Measurements from ENCODE around the gene AHRR.
A peak's percentile ranks its signal among the peaks of the same experiment; 100 is the strongest.
"Not testable (repeated sequence)": the region's sequence is repeated elsewhere in the genome, so short reads cannot be mapped to it uniquely, and the experiment has no call there.

The AHRR gene

DNA sequence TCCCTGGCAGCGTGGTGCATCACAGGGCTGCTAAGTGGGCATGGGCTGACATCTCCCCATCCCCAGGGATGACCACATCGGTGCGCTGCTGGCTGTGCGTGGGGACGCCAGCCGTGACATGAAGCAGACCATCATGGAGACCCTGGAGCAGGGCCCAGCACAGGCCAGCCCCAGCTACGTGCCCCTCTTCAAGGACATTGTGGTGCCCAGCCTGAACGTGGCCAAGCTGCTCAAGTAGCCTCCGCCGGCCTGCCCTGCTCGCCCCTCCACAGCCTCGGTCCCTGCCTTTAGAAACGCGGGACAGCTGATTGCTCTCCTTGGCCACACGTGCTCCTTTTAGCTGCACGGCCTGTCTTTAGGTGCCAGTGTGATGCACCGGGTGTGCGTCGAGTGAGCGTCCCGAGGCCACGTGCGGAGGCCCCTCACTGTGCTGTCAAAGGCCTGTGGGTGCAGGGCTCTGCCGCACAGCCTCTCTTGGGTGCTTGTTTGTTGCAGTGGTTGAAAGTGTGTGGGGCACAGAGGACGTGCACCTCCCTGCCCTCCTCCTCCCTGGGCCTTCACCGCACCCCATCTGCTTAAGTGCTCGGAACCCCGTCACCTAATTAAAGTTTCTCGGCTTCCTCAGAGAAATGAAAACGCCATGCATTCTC lies 145.3 kb downstream of the AHRR start:
- in situ Hi-C loops (cut with HindIII; ENCODE audit: low pct_ligation_motif_present, low pct_unique_long_range_greater_than_20kb, low sequenced_read_pairs), result no loop called here

GRCh38 chr5:468401-468800 lies 146.9 kb downstream of the AHRR start:
- no peak for DNase-seq
- in situ Hi-C loops (cut with HindIII; ENCODE audit: low pct_ligation_motif_present, low pct_unique_long_range_greater_than_20kb, low sequenced_read_pairs), result no loop called here

More for the DNA sequence above, 145.3 kb downstream of the AHRR start:
- DNase-seq, result no peak

GRCh38 chr5:469752-470483 lies 148.4 kb downstream of the AHRR start:
- in situ Hi-C loops (cut with HindIII; ENCODE audit: low pct_ligation_motif_present, low pct_unique_long_range_greater_than_20kb, low sequenced_read_pairs), result no loop called here
- DNase-seq, result no peak

- DNase-seq, result no peak
- in situ Hi-C loops (cut with HindIII; ENCODE audit: low pct_ligation_motif_present, low pct_unique_long_range_greater_than_20kb, low sequenced_read_pairs), result no loop called here
These were observed 149.6 kb downstream of the AHRR start for GRCh38 chr5:470961-471749.

GRCh38 chr5:471750-472058 lies 150.2 kb downstream of the AHRR start:
- DNase-seq, result no peak
- in situ Hi-C loops (cut with HindIII; ENCODE audit: low pct_ligation_motif_present, low pct_unique_long_range_greater_than_20kb, low sequenced_read_pairs), result no loop called here

- in situ Hi-C loops (cut with HindIII; ENCODE audit: low pct_ligation_motif_present, low pct_unique_long_range_greater_than_20kb, low sequenced_read_pairs), result no loop called here
- no peak for DNase-seq
These were observed 150.7 kb downstream of the AHRR start for GRCh38 chr5:472076-472655.

- DNase-seq, result peak; percentile 79
- in situ Hi-C loops (cut with HindIII; ENCODE audit: low pct_ligation_motif_present, low pct_unique_long_range_greater_than_20kb, low sequenced_read_pairs), result no loop called here
These were observed 151.4 kb downstream of the AHRR start for GRCh38 chr5:472656-473550.

DNA sequence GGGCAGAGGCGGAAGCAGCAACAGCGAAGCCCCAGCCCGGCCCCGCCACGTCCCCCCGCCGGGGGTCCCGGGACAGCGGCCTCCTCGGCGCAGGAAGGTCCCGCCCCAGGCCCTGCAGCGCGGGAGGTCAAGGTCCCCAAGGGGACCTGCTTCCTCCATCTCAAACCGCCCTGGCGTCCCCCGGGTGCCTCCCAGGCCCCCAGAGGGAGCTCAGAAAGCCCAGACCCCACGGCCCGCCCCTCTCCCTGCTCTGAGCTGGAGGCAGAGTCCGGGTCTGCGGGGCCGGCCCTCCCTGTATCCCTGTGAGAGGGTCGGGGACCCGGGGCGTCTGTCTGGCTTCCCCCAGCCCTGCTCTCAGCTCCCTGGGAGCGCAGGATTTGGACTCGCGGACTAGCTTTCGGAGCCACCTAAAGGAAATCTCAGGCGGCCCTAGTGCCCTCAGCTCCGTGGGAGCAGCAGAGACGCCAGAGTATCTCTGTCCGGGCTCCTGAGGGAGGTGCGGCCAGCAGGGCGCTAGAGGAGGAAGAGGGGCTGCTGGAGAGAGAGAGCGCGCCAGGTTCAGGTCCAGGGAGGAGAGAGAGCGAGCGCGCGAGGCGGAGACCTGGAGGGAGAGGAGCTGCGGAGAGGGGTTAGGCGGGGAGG lies 152.2 kb downstream of the AHRR start:
- DNase-seq, result peak; percentile 35

DNA sequence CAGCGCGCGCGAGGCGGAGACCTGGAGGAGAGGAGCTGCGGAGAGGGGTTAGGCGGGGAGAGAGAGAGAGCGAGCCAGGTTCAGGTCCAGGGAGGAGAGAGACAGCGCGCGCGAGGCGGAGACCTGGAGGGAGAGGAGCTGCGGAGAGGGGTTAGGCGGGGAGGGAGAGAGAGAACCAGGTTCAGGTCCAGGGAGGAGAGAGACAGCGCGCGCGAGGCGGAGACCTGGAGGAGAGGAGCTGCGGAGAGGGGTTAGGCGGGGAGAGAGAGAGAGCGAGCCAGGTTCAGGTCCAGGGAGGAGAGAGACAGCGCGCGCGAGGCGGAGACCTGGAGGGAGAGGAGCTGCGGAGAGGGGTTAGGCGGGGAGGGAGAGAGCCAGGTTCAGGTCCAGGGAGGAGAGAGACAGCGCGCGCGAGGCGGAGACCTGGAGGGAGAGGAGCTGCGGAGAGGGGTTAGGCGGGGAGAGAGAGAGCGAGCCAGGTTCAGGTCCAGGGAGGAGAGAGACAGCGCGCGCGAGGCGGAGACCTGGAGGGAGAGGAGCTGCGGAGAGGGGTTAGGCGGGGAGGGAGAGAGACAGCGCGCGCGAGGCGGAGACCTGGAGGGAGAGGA lies 152.8 kb downstream of the AHRR start:
- DNase-seq; in situ Hi-C loops (cut with HindIII; ENCODE audit: low pct_ligation_motif_present, low pct_unique_long_range_greater_than_20kb, low sequenced_read_pairs): not testable (repeated sequence)

More for the DNA sequence above, 152.2 kb downstream of the AHRR start:
- in situ Hi-C loops (cut with HindIII; ENCODE audit: low pct_ligation_motif_present, low pct_unique_long_range_greater_than_20kb, low sequenced_read_pairs), result no loop called here

GRCh38 chr5:474840-475661 lies 153.5 kb downstream of the AHRR start:
- in situ Hi-C loops (cut with HindIII; ENCODE audit: low pct_ligation_motif_present, low pct_unique_long_range_greater_than_20kb, low sequenced_read_pairs), result no loop called here
- no peak for DNase-seq

DNA sequence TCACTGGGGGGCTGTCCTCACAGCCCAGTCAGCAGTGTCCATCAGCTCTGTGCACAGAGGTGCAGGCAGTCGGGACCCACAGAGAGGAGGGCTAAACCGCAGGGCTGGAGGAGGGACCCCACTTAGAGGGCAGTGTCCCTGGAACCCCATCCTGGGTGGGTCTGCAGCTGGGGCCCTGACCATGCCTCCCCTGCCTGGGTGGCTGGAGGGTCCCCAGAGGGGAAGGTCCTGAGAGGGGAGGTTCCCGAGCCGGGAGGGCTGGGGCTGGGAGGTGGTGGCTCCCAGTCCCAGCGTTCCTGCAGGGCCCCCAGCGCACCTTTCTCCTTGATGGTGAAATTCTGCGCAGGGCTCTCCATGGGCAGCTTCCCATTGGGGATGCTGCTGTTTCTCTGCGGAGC lies 154.2 kb downstream of the AHRR start:
- no peak for DNase-seq
- in situ Hi-C loops (cut with HindIII; ENCODE audit: low pct_ligation_motif_present, low pct_unique_long_range_greater_than_20kb, low sequenced_read_pairs), result no loop called here

- no peak for DNase-seq
- in situ Hi-C loops (cut with HindIII; ENCODE audit: low pct_ligation_motif_present, low pct_unique_long_range_greater_than_20kb, low sequenced_read_pairs), result no loop called here
These were observed 154.7 kb downstream of the AHRR start for GRCh38 chr5:476102-476813.

DNA sequence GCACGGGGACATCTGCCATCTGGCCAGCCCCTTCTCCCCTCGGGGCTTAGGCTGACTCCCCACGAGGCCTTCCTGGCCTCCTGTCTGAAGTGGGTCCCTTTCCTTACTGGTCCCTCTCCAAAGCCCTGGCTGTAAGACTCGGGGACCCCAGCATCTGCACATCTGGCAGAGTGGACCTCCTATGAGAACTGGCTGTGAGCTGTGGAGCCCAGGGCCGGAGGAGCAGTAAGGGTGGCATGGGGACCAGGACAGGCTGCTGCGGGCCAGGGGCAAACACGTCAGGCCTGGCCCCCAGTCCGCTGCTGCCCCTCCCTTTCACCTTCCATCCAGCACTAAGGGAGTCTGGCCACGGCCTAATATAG lies 155.3 kb downstream of the AHRR start:
- in situ Hi-C loops (cut with HindIII; ENCODE audit: low pct_ligation_motif_present, low pct_unique_long_range_greater_than_20kb, low sequenced_read_pairs), result no loop called here

DNA sequence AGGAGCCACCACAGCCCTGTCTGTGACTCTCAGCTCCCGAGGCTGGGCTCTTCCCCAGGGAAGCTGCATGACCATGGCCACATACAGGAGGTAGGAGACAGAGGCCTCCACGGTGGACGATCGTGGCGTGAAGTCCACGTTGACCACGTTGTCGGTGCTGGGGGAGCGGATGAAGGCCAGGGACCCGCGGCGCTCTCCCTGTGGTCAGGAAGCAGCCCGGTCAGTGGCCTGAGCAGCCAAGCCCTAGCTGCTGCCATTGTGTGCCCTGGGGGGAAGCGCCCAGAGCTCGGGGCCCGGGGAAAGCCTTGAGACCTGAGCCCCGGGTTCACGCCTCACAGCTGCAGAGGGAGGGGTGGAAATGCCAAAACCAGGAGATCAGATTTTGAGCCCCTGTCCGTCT lies 155.7 kb downstream of the AHRR start:
- DNase-seq, result no peak
- in situ Hi-C loops (cut with HindIII; ENCODE audit: low pct_ligation_motif_present, low pct_unique_long_range_greater_than_20kb, low sequenced_read_pairs), result no loop called here

More for the DNA sequence above, 155.3 kb downstream of the AHRR start:
- no peak for DNase-seq

DNA sequence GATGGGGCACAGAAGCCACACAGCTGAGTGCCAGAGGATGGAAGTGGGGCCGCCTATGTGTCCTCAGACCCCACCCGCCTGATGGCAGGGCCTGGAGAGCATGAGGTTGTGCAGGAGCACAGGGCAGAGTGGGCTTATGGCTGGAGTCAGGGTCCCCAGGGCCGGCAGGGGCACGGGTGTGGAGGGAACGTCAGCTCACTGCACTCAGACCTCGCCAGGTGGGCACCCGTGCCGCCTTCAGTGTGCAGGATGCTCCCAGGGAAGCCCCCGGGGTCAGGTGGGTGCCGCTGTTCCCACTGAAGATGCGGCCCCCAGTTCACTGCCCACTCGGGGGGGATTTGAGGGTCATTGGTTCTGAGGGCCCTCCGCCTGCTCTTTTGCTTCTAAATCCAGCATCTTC lies 156.4 kb downstream of the AHRR start:
- in situ Hi-C loops (cut with HindIII; ENCODE audit: low pct_ligation_motif_present, low pct_unique_long_range_greater_than_20kb, low sequenced_read_pairs), result no loop called here
- no peak for DNase-seq

DNA sequence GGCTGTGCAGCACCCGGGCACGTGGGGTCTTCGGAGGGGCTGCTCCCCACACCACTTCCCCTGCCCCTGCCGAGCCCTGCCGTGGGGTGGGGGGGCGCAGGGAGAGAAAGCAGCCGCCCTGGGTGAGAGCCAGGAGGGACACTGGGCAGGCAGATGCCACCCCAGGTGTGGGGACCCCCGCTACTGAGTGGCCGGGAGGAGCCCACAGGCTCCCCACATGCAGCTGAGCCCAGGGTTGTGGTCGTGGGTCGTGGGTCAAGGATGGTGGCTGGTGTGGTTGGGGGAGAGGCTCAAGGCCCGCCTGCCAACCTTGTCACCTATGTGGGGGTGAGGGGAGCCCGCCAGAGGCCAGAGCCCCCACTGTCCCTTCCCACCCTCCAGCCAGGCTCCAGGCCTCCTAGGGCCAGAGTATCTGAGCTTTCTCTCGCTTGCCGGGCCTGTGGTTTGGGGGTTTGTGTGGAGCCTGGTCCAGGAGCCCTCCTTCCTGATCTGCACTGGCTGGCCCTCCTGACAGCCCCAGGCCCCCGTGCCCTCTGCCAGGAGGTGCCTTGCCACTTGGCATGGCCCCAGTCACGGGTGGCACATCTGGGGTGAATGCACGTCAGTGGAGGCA lies 157.0 kb downstream of the AHRR start:
- no peak for DNase-seq
- in situ Hi-C loops (cut with HindIII; ENCODE audit: low pct_ligation_motif_present, low pct_unique_long_range_greater_than_20kb, low sequenced_read_pairs), result no loop called here

Data from ACHN (cell line).